Tibial nerve (tissue), 4 donors: ENCODE data around the gene C1orf198.

ENCODE experiments used
- EP300 ChIP-seq, 2 donors: sonication (generic); formaldehyde crosslinking; IDR thresholded peaks; one replicate each; pipeline ENCODE4 v1.6.1; 2017; ENCODE audit warnings: antibody characterized with exemption in 2 of 2, mild to moderate bottlenecking in 1 of 2
- POLR2A ChIP-seq, 2 donors: fragments of 450-650 bp; IDR thresholded peaks; one replicate each; pipeline ENCODE4 v1.6.1; 2017; ENCODE audit warnings: antibody characterized with exemption in 2 of 2, mild to moderate bottlenecking in 2 of 2, moderate library complexity in 2 of 2
- TF ChIP-seq, protein P1 (sequence below), 5 experiments: fragments of 200-600 bp in 3 of 5; fragments of 450-650 bp in 2 of 5; sonication (generic) in 3 of 5; IDR thresholded peaks; one replicate each; pipeline ENCODE4 v1.5.1; 2016 to 2019; ENCODE audit warnings: antibody characterized with exemption in 5 of 5, mild to moderate bottlenecking in 3 of 5, moderate library complexity in 2 of 5

DNA sequence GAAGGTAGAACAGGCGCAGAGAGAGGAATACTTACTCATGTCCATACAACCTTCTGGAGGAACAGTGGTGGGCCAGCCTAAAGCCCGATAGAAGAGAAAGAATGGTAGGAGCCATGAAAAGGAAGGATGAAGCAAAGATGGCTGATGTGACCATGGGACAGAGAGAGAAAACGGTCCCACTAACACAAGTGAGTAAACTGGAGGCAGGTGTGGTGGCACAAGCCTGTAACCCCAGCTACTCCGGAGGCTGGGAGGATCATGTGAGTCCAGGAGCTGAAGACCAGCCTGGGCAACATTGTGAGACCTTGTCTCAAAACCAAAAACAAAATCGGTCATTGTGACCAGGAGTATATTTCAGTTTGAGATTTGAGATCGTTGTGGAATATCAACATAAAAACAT is 49.4 kb downstream of the C1orf198 start:
- TF ChIP-seq, protein P1, sequence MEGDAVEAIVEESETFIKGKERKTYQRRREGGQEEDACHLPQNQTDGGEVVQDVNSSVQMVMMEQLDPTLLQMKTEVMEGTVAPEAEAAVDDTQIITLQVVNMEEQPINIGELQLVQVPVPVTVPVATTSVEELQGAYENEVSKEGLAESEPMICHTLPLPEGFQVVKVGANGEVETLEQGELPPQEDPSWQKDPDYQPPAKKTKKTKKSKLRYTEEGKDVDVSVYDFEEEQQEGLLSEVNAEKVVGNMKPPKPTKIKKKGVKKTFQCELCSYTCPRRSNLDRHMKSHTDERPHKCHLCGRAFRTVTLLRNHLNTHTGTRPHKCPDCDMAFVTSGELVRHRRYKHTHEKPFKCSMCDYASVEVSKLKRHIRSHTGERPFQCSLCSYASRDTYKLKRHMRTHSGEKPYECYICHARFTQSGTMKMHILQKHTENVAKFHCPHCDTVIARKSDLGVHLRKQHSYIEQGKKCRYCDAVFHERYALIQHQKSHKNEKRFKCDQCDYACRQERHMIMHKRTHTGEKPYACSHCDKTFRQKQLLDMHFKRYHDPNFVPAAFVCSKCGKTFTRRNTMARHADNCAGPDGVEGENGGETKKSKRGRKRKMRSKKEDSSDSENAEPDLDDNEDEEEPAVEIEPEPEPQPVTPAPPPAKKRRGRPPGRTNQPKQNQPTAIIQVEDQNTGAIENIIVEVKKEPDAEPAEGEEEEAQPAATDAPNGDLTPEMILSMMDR (IDR thresholded peaks at IDR 0.05): no peak
- TF ChIP-seq POLR2A (IDR thresholded peaks at IDR 0.05) (no peak), EP300 (IDR thresholded peaks at IDR 0.05) (no peak)
